NCI-H345 (cell line): ENCODE measurements around the gene KCNE2.
"Not testable (repeated sequence)": the region's sequence is repeated elsewhere in the genome, so short reads cannot be mapped to it uniquely, and the experiment has no call there.

Source experiments
- DNase-seq: peaks from one replicate; lab custom pipeline; 2025; lab: John Stamatoyannopoulos, UW

KCNE2 gene

GRCh38 chr21:34353182-34353581 lies 10.6 kb upstream of the KCNE2 start:
- no peak for DNase-seq

- no peak for DNase-seq
Observed at GRCh38 chr21:34354836-34355235, 9.0 kb upstream of the KCNE2 start.

GRCh38 chr21:34355570-34355969 lies 8.2 kb upstream of the KCNE2 start:
- DNase-seq, result no peak

- no peak for DNase-seq
Observed at GRCh38 chr21:34357889-34358288, 5.9 kb upstream of the KCNE2 start.

GRCh38 chr21:34358866-34359265 lies 4.9 kb upstream of the KCNE2 start:
- no peak for DNase-seq

- DNase-seq, result no peak
Observed at GRCh38 chr21:34360488-34361241, 3.1 kb upstream of the KCNE2 start.

GRCh38 chr21:34362136-34362444 lies 1.7 kb upstream of the KCNE2 start:
- no peak for DNase-seq

GRCh38 chr21:34362670-34363069 lies 1.1 kb upstream of the KCNE2 start:
- DNase-seq, result no peak

- DNase-seq, result no peak
Observed at GRCh38 chr21:34364921-34365320, 1.1 kb downstream of the KCNE2 start.

GRCh38 chr21:34365809-34366208 lies 2.0 kb downstream of the KCNE2 start:
- DNase-seq, result no peak

- DNase-seq, result peak; percentile 80
Observed at GRCh38 chr21:34367320-34367935, 3.6 kb downstream of the KCNE2 start.

- no peak for DNase-seq
Observed at GRCh38 chr21:34369741-34370140, 5.9 kb downstream of the KCNE2 start.

- no peak for DNase-seq
Observed at GRCh38 chr21:34372321-34372720, 8.5 kb downstream of the KCNE2 start.

- not testable (repeated sequence) for DNase-seq
Observed at GRCh38 chr21:34374462-34374861, 10.7 kb downstream of the KCNE2 start.

- not testable (repeated sequence) for DNase-seq
Observed at GRCh38 chr21:34374940-34375618, 11.3 kb downstream of the KCNE2 start, which contains the start of gene SMIM11. TSS of gene SMIM11 (plus strand) at chr21:34375507. CDS start at chr21:34379505, 3,998 bp downstream.

GRCh38 chr21:34375619-34375972 lies 11.8 kb downstream of the KCNE2 start:
- DNase-seq, result not testable (repeated sequence)

- not testable (repeated sequence) for DNase-seq
Observed at GRCh38 chr21:34383138-34383537, 19.3 kb downstream of the KCNE2 start.

GRCh38 chr21:34383724-34384415 lies 20.1 kb downstream of the KCNE2 start:
- not testable (repeated sequence) for DNase-seq

GRCh38 chr21:34400522-34400921 lies 36.7 kb downstream of the KCNE2 start:
- DNase-seq, result not testable (repeated sequence)

GRCh38 chr21:34404742-34405141 lies 40.9 kb downstream of the KCNE2 start:
- not testable (repeated sequence) for DNase-seq

GRCh38 chr21:34405686-34406085 lies 41.9 kb downstream of the KCNE2 start:
- not testable (repeated sequence) for DNase-seq

- DNase-seq, result not testable (repeated sequence)
Observed at GRCh38 chr21:34406102-34406501, 42.3 kb downstream of the KCNE2 start.

- DNase-seq, result not testable (repeated sequence)
Observed at GRCh38 chr21:34406676-34407075, 42.9 kb downstream of the KCNE2 start.
